DND-41 (cell line): ENCODE measurements around the gene FAM217A.

Experiments used
- EZH2 ChIP-seq: IDR thresholded peaks from 3 replicates; pipeline ENCODE4 v1.6.1; 2012; ENCODE audit warnings: borderline replicate concordance, low read depth, mild to moderate bottlenecking, moderate library complexity, low read length, inconsistent platforms; ENCODE audit not compliant: severe bottlenecking
- TF ChIP-seq, protein P1 (sequence below): IDR thresholded peaks from 2 replicates; pipeline ENCODE4 v1.5.1; 2012; ENCODE audit warnings: borderline replicate concordance, low read length, moderate library complexity, mild to moderate bottlenecking; ENCODE audit not compliant: poor library complexity, severe bottlenecking; ENCODE audit errors: extremely low read depth

DNA sequence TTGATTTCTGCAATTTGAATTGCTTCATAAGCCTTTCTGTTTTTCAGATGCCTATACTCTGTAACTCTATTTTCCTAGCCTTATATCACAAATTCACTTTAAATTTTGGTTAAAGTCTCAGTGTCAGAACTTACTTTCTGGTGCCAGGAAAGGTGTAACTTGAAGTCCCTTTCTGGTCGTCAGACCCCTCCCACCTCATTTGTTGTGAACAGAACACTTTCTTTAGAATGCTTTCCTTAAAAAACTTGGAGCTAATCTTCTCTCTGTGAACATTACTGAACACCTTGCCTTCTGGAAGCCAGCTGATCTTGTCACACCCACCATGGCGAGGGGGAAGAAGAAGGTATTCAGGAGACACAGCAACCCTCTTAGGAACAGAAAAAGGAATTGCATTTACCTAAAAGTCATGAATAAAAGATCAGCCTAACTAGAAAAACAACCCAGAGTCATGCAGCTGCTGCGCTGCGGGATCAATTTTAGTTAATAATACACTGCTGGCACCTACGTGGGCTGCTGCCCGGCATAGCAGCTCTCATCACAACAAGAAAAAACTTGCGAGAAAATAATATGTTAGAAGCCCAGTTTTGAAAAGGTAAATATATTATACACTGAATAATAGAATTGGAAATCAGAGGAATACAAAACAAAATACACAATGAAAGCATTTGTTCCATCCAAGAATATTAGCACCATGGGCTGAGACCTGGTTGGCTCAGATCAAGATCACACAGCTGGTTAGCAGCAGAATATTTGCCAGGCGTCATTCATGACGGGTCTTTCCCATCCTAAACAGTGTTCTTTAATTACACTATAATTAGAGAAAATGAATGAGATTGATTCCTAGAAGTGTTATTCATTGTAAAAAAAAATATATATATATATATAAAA, 5.8 kb upstream of the FAM217A start:
- TF ChIP-seq, protein P1, sequence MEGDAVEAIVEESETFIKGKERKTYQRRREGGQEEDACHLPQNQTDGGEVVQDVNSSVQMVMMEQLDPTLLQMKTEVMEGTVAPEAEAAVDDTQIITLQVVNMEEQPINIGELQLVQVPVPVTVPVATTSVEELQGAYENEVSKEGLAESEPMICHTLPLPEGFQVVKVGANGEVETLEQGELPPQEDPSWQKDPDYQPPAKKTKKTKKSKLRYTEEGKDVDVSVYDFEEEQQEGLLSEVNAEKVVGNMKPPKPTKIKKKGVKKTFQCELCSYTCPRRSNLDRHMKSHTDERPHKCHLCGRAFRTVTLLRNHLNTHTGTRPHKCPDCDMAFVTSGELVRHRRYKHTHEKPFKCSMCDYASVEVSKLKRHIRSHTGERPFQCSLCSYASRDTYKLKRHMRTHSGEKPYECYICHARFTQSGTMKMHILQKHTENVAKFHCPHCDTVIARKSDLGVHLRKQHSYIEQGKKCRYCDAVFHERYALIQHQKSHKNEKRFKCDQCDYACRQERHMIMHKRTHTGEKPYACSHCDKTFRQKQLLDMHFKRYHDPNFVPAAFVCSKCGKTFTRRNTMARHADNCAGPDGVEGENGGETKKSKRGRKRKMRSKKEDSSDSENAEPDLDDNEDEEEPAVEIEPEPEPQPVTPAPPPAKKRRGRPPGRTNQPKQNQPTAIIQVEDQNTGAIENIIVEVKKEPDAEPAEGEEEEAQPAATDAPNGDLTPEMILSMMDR, result no peak
- no peak for TF ChIP-seq EZH2
